GM12878 (cell line): ENCODE results near the gene DIPK2A. TPM values are rescaled to one million over a fixed set of nuclear protein-coding genes. Genes with fewer than 3 reads are reported as not detected.

ENCODE experiments used
- ATAC-seq: fragments of 200-7000 bp; cut with Tn5 transposase; 3 replicates; pipeline ENCODE4 v1.9.1; 2020; ENCODE audit warnings: mild to moderate bottlenecking, moderate library complexity
- BruUV-seq: library from RNA; stranded (reverse); fragments of 400-500 nt; replicated peaks from 2 replicates; lab custom pipeline; 2021; lab: Mats Ljungman, UMichigan
- CTCF ChIA-PET: fragments of 300-600 bp; sonication (Branson Sonifier 250); formaldehyde crosslinking; extraction: SDS; loops from one replicate; lab custom pipeline; 2021; ENCODE audit warnings: inconsistent platforms; lab: Yijun Ruan, JAX
- POLR2A ChIA-PET: fragments of 350-600 bp; formaldehyde crosslinking; extraction: SDS; loops from one replicate; lab custom pipeline; 2021; ENCODE audit warnings: inconsistent platforms; lab: Charles Lee
- RAD21 ChIA-PET: fragments of 300-600 bp; sonication (Branson Sonifier 250); formaldehyde crosslinking; loops from one replicate; lab custom pipeline; 2023; ENCODE audit warnings: antibody characterized with exemption; ENCODE audit not compliant: unreplicated experiment; lab: Charles Lee
- SMC1A ChIA-PET: fragments of 300-600 bp; sonication (Branson Sonifier 250); formaldehyde crosslinking; loops from one replicate; lab custom pipeline; 2023; ENCODE audit not compliant: unreplicated experiment, uncharacterized antibody; lab: Charles Lee
- DNase-seq: peaks from one replicate; pipeline ENCODE4 v3.0.0-alpha.2; 2011; ENCODE audit warnings: low read depth, low spot score
- FAIRE-seq: peaks from 3 replicates; lab custom pipeline; 2011; peaks lifted over from hg19 to GRCh38; lab: Jason Lieb, UNC
- H2AFZ ChIP-seq: 2 replicates; pipeline ENCODE4 v1.6.0; 2011; ENCODE audit warnings: low read depth, low read length, control low read depth; ENCODE audit not compliant: control insufficient read depth
- H3K27ac ChIP-seq: 2 replicates; pipeline ENCODE4 v1.5.1; 2011; ENCODE audit warnings: control low read depth; ENCODE audit not compliant: control insufficient read depth, insufficient read depth
- H3K27me3 ChIP-seq, 2 experiments: replicated peaks in 1 of 2; 2 replicates each; pipeline versions ENCODE4 v1.6.0 to v1.6.1; 2011; ENCODE audit warnings: low read length in 1 of 2; ENCODE audit not compliant: control insufficient read depth in 2 of 2, insufficient read depth in 2 of 2
- H3K36me3 ChIP-seq, 2 experiments: 2 replicates each; pipeline ENCODE4 v1.5.1; 2011; ENCODE audit warnings: low read length in 1 of 2; ENCODE audit not compliant: control insufficient read depth in 2 of 2, insufficient read depth in 2 of 2
- H3K4me1 ChIP-seq: 2 replicates; pipeline ENCODE4 v1.6.1; 2011; ENCODE audit warnings: mild to moderate bottlenecking, low read length, moderate library complexity, mixed read lengths; ENCODE audit not compliant: control insufficient read depth, insufficient read depth
- H3K4me2 ChIP-seq: 2 replicates; pipeline ENCODE4 v1.6.0; 2011; ENCODE audit warnings: control low read depth; ENCODE audit not compliant: control insufficient read depth, insufficient read depth
- H3K4me3 ChIP-seq: fragments of 200-600 bp; sonication (generic); 2 replicates; pipeline ENCODE4 v1.5.1; 2016
- H3K79me2 ChIP-seq: 2 replicates; pipeline ENCODE4 v1.6.0; 2011; ENCODE audit warnings: low read length; ENCODE audit not compliant: control insufficient read depth, insufficient read depth
- H3K9ac ChIP-seq: 2 replicates; pipeline ENCODE4 v1.8.0; 2011; ENCODE audit warnings: low read length, control low read depth, mixed read lengths; ENCODE audit not compliant: control insufficient read depth, insufficient read depth
- H3K9me3 ChIP-seq: replicated peaks from 3 replicates; pipeline ENCODE4 v1.5.1; 2011; ENCODE audit warnings: mild to moderate bottlenecking, low read length; ENCODE audit not compliant: control insufficient read depth, insufficient read depth
- H4K20me1 ChIP-seq: 2 replicates; pipeline ENCODE4 v1.6.0; 2011; ENCODE audit not compliant: control insufficient read depth, insufficient read depth
- ELK1 ChIP-seq: IDR thresholded peaks from 2 replicates; pipeline ENCODE4 v1.6.1; 2012; ENCODE audit warnings: low read depth, low read length, improper control_type of control experiment
- EZH2 ChIP-seq: IDR thresholded peaks from 2 replicates; pipeline ENCODE4 v1.6.1; 2012; ENCODE audit warnings: low read depth, mild to moderate bottlenecking, control low read depth, inconsistent platforms, low read length, borderline replicate concordance; ENCODE audit not compliant: control insufficient read depth
- FOS ChIP-seq: IDR thresholded peaks from 3 replicates; pipeline ENCODE4 v1.6.1; 2011; ENCODE audit warnings: borderline replicate concordance; ENCODE audit not compliant: insufficient read length; ENCODE audit errors: extremely low read depth
- GATAD2B ChIP-seq: fragments of 450-650 bp; conservative IDR thresholded peaks from 2 replicates; pipeline ENCODE4 v1.6.1; 2017; ENCODE audit warnings: low read depth, mild to moderate bottlenecking, moderate library complexity
- IRF5 ChIP-seq: fragments of 450-650 bp; IDR thresholded peaks from 2 replicates; pipeline ENCODE4 v1.6.1; 2017; ENCODE audit warnings: borderline replicate concordance
- MAX ChIP-seq: IDR thresholded peaks from 2 replicates; pipeline ENCODE4 v1.6.1; 2012; ENCODE audit warnings: low read depth, low read length, improper control_type of control experiment
- MEF2A ChIP-seq: IDR thresholded peaks from 2 replicates; pipeline ENCODE4 v1.6.1; 2011; ENCODE audit warnings: low read depth, mild to moderate bottlenecking, low read length, moderate library complexity; ENCODE audit not compliant: insufficient read depth
- MEF2B ChIP-seq: fragments of 450-650 bp; IDR thresholded peaks from 2 replicates; pipeline ENCODE4 v1.6.1; 2018; ENCODE audit warnings: mild to moderate bottlenecking, moderate library complexity; ENCODE audit not compliant: partially characterized antibody, poor library complexity, severe bottlenecking
- NFYA ChIP-seq: IDR thresholded peaks from 2 replicates; pipeline ENCODE4 v1.6.1; 2011; ENCODE audit warnings: low read depth, mild to moderate bottlenecking, low read length, improper control_type of control experiment, borderline replicate concordance
- PAX5 ChIP-seq: IDR thresholded peaks from 2 replicates; pipeline ENCODE4 v1.6.1; 2011; ENCODE audit warnings: low read depth, low read length, borderline replicate concordance
- POLR2AphosphoS2 ChIP-seq: IDR thresholded peaks from 2 replicates; pipeline ENCODE4 v1.6.1; 2011; ENCODE audit warnings: low read depth, mild to moderate bottlenecking, low read length, improper control_type of control experiment, moderate library complexity
- RB1 ChIP-seq: fragments of 450-650 bp; formaldehyde crosslinking; IDR thresholded peaks from 2 replicates; pipeline ENCODE4 v1.6.1; 2017; ENCODE audit warnings: mild to moderate bottlenecking, borderline replicate concordance
- SIN3A ChIP-seq: IDR thresholded peaks from 2 replicates; pipeline ENCODE4 v1.6.1; 2012; ENCODE audit warnings: low read depth, low read length, improper control_type of control experiment
- SREBF1 ChIP-seq: IDR thresholded peaks from 2 replicates; pipeline ENCODE4 v1.6.1; 2012; ENCODE audit warnings: mild to moderate bottlenecking, low read length
- STAT3 ChIP-seq: IDR thresholded peaks from 2 replicates; pipeline ENCODE4 v1.6.1; 2011; ENCODE audit warnings: low read depth, low read length, improper control_type of control experiment
- TBL1XR1 ChIP-seq: IDR thresholded peaks from 2 replicates; pipeline ENCODE4 v1.6.1; 2012; ENCODE audit warnings: low read depth, low read length, improper control_type of control experiment
- USF1 ChIP-seq: IDR thresholded peaks from 2 replicates; pipeline ENCODE4 v1.6.1; 2011; ENCODE audit warnings: borderline replicate concordance, low read depth, mild to moderate bottlenecking, moderate library complexity, mixed read lengths, low read length; ENCODE audit not compliant: insufficient read depth; ENCODE audit errors: extremely low read length
- YY1 ChIP-seq: IDR thresholded peaks from 2 replicates; pipeline ENCODE4 v1.6.1; 2011; ENCODE audit warnings: low read depth, mild to moderate bottlenecking, low read length
- ZBTB4 ChIP-seq: fragments of 450-650 bp; formaldehyde crosslinking; IDR thresholded peaks from 2 replicates; pipeline ENCODE4 v1.4.0; 2022; ENCODE audit warnings: mild to moderate bottlenecking, moderate library complexity
- WGBS: methylation state at CpG from one replicate; pipeline ENCODE4 v1.1.6; 2016; ENCODE audit warnings: low lambda C conversion rate; ENCODE audit not compliant: insufficient replicate concordance, insufficient coverage; ENCODE audit errors: missing lambda C conversion rate; 5-methylcytosine and 5-hydroxymethylcytosine counted together
- in situ Hi-C: fragments of 300-500 bp; cut with MboI; formaldehyde crosslinking; loops from 9 replicates; pipeline ENCODE4 v1.14.3; 2018; ENCODE audit warnings: mixed read lengths
- intact Hi-C: fragments of 100-400 bp; cut with micrococcal nuclease; formaldehyde crosslinking; loops from one replicate; pipeline ENCODE4 v1.14.2; 2022; ENCODE audit not compliant: unreplicated experiment
- polyA plus RNA-seq, 11 experiments: library from polyadenylated mRNA; depleted of rRNA in 4 of 11; unstranded in 6 of 11; stranded (reverse) in 5 of 11; fragments of >200 nt; fragmentation: Nextera tagmentation in 4 of 11; fragmentation: Illumina TruSeq in 1 of 11; extraction: Ambion mirVana in 4 of 11; extraction: Trizol in 1 of 11; gene quantifications; 1 replicate in 1 of 11; 2 replicates in 10 of 11; pipeline versions ENCODE4 v1.2.1 to v1.2.3, GENCODE V29; 2011 to 2016; ENCODE audit warnings: inconsistent platforms in 2 of 11, missing spikeins in 2 of 11, low read depth in 1 of 11
- total RNA-seq, 4 experiments: library from RNA; depleted of rRNA in 3 of 4; stranded (reverse); fragments of >200 nt in 3 of 4; fragmentation: Illumina TruSeq in 1 of 4; extraction: Trizol in 1 of 4; gene quantifications; 2 replicates each; pipeline versions ENCODE4 v1.2.1 to v1.2.3, GENCODE V29; 2013 to 2021

DIPK2A gene
- total and polyA plus RNA-seq, 10 of the 15 experiments (the other 5 are each of a cell fraction or from before 2014, with no cell fraction given) = 4.6 to 36.4 (median 15.0) TPM

- intact Hi-C loops (no loop called here), in situ Hi-C loops (no loop called here)
- ATAC-seq (no peak), FAIRE-seq (no peak), DNase-seq (no peak)
- Histone ChIP-seq H4K20me1 (no peaks in the 10 kb centered on the region), H3K79me2 (no peaks in the 10 kb centered on the region), H3K4me3 (no peak overlapping the region), H3K9ac (no peak overlapping the region), H3K4me2 (no peak overlapping the region), H3K4me1 (no peaks in the 10 kb centered on the region), H3K27ac (no peak overlapping the region), H3K27me3 (no peaks in the 10 kb centered on the region), H3K36me3 (no peaks in the 10 kb centered on the region), H3K9me3 (no peaks in the 10 kb centered on the region; the same call in 2 of the 3 replicates), H2AFZ (no peak overlapping the region)
- ChIA-PET CTCF (interaction anchor here (1.8 kb wide), 1 partner anchor 40 kb away, joined by 3 read pairs; no protein-coding TSS in a partner anchor), POLR2A (no interaction called here), SMC1A (no interaction called here), RAD21 (no interaction called here)
- BruUV-seq = no TSS peak
- 64% methylated on average over 3 of the region's 3 CpGs for WGBS
- no peak for TF ChIP-seq GATAD2B
- no peak for TF ChIP-seq SIN3A
- no peak for TF ChIP-seq POLR2AphosphoS2
- no peak for TF ChIP-seq ELK1
- no peak for TF ChIP-seq NFYA
- no peak for TF ChIP-seq STAT3
- no peak for TF ChIP-seq MEF2A
- no peak for TF ChIP-seq TBL1XR1
- no peak for TF ChIP-seq MAX
- no peak for TF ChIP-seq YY1
- TF ChIP-seq EZH2 = no peak
- no peak for TF ChIP-seq PAX5
- TF ChIP-seq RB1 = no peak
- TF ChIP-seq IRF5 = no peak
- TF ChIP-seq FOS = no peak
- no peak for TF ChIP-seq SREBF1
- TF ChIP-seq MEF2B = no peak
- TF ChIP-seq ZBTB4 (CRISPR knock-in tag) = no peak
- TF ChIP-seq USF1 = no peak
These were observed 43.5 kb downstream of the DIPK2A start for GRCh38 chr3:144015133-144015532.
